Measurements from ENCODE around the gene BTF3L4.

Gene BTF3L4

GRCh38 chr1:52111492-52111891 is 55.4 kb downstream of the BTF3L4 start:
- ATAC-seq (ENCODE audit: insufficient read depth, low read depth), result no peak
- no peaks in the 10 kb centered on the region for H3K9me3 ChIP-seq (ENCODE audit: insufficient read depth, low read length, severe bottlenecking)
- TF ChIP-seq CTCF (IDR thresholded peaks at IDR 0.05; ENCODE audit: borderline replicate concordance, extremely low read depth, low read length, poor library complexity, severe bottlenecking) (no peak), EZH2 (IDR thresholded peaks at IDR 0.05; ENCODE audit: borderline replicate concordance, low read depth, low read length, severe bottlenecking) (no peak)
- no peaks in the 10 kb centered on the region for H3K27me3 ChIP-seq (ENCODE audit: insufficient read depth, low read length, poor library complexity)
- H3K4me2 ChIP-seq (ENCODE audit: insufficient read depth, low read length), result no peak overlapping the region
- no peak for DNase-seq
- H2AFZ ChIP-seq (ENCODE audit: low read depth, low read length), result no peak overlapping the region
- H3K27ac ChIP-seq (ENCODE audit: low read length), result no peak overlapping the region
- no peak overlapping the region for H3K9ac ChIP-seq (ENCODE audit: low read depth, low read length)
- H4K20me1 ChIP-seq (ENCODE audit: insufficient read depth, low read length), result no peaks in the 10 kb centered on the region
- H3K4me3 ChIP-seq (ENCODE audit: low read depth in 1 of 2, low read length in 2 of 2), result no peak overlapping the region
- no peaks in the 10 kb centered on the region for H3K79me2 ChIP-seq (ENCODE audit: insufficient read depth, low read length)
- no peaks in the 10 kb centered on the region for H3K36me3 ChIP-seq (ENCODE audit: insufficient read depth, low read length)
- H3K4me1 ChIP-seq (ENCODE audit: insufficient read depth, low read length), result no peaks in the 10 kb centered on the region

GRCh38 chr1:52112489-52112888 is 56.4 kb downstream of the BTF3L4 start:
- Histone ChIP-seq H3K4me3 (ENCODE audit: low read depth in 1 of 2, low read length in 2 of 2) (no peak overlapping the region), H3K27ac (ENCODE audit: low read length) (no peak overlapping the region), H3K9ac (ENCODE audit: low read depth, low read length) (no peak overlapping the region), H3K79me2 (ENCODE audit: insufficient read depth, low read length) (no peaks in the 10 kb centered on the region), H2AFZ (ENCODE audit: low read depth, low read length) (peak overlapping the region; percentile 7; the same call in 1 of the 2 replicates), H3K4me2 (ENCODE audit: insufficient read depth, low read length) (no peak overlapping the region), H3K27me3 (ENCODE audit: insufficient read depth, low read length, poor library complexity) (no peaks in the 10 kb centered on the region), H3K36me3 (ENCODE audit: insufficient read depth, low read length) (no peaks in the 10 kb centered on the region), H3K4me1 (ENCODE audit: insufficient read depth, low read length) (no peaks in the 10 kb centered on the region), H3K9me3 (ENCODE audit: insufficient read depth, low read length, severe bottlenecking) (no peaks in the 10 kb centered on the region), H4K20me1 (ENCODE audit: insufficient read depth, low read length) (no peaks in the 10 kb centered on the region)
- TF ChIP-seq CTCF (IDR thresholded peaks at IDR 0.05; ENCODE audit: borderline replicate concordance, extremely low read depth, low read length, poor library complexity, severe bottlenecking), result no peak
- no peak for DNase-seq
- no peak for ATAC-seq (ENCODE audit: insufficient read depth, low read depth)

GRCh38 chr1:52119301-52120079 is 63.4 kb downstream of the BTF3L4 start:
- Histone ChIP-seq H3K27ac (ENCODE audit: low read length) (no peak overlapping the region), H3K27me3 (ENCODE audit: insufficient read depth, low read length, poor library complexity) (no peaks in the 10 kb centered on the region), H3K4me1 (ENCODE audit: insufficient read depth, low read length) (no peaks in the 10 kb centered on the region), H3K9me3 (ENCODE audit: insufficient read depth, low read length, severe bottlenecking) (no peaks in the 10 kb centered on the region), H3K9ac (ENCODE audit: low read depth, low read length) (no peak overlapping the region), H3K4me3 (ENCODE audit: low read depth in 1 of 2, low read length in 2 of 2) (no peak overlapping the region), H3K36me3 (ENCODE audit: insufficient read depth, low read length) (no peaks in the 10 kb centered on the region), H3K4me2 (ENCODE audit: insufficient read depth, low read length) (no peak overlapping the region), H2AFZ (ENCODE audit: low read depth, low read length) (peak overlapping the region; percentile 25; the same call in 1 of the 2 replicates), H3K79me2 (ENCODE audit: insufficient read depth, low read length) (no peaks in the 10 kb centered on the region), H4K20me1 (ENCODE audit: insufficient read depth, low read length) (no peaks in the 10 kb centered on the region)
- no peak for DNase-seq
- TF ChIP-seq CTCF (IDR thresholded peaks at IDR 0.05; ENCODE audit: borderline replicate concordance, extremely low read depth, low read length, poor library complexity, severe bottlenecking), result no peak
- TF ChIP-seq EZH2 (IDR thresholded peaks at IDR 0.05; ENCODE audit: borderline replicate concordance, low read depth, low read length, severe bottlenecking), result no peak
- ATAC-seq (ENCODE audit: insufficient read depth, low read depth), result no peak

Measured in DND-41 (cell line).